Lower leg skin (tissue), 4 donors: Measurements from ENCODE around the gene UBE2L5. TPM values are rescaled to one million over a fixed set of nuclear protein-coding genes. Genes with fewer than 3 reads are reported as not detected.

Experiments
- DNase-seq, 2 donors: peaks; one replicate each; pipeline ENCODE4 v3.0.0-alpha.2; 2019; ENCODE audit warnings: low spot score in 2 of 2
- H3K4me3 ChIP-seq: fragments of 200-600 bp; sonication (generic); 2 replicates; pipeline ENCODE4 v1.5.1; 2017; ENCODE audit warnings: mild to moderate bottlenecking, low read depth; ENCODE audit not compliant: poor library complexity, severe bottlenecking
- CTCF ChIP-seq, 3 donors: fragments of 450-650 bp; IDR thresholded peaks; one replicate each; pipeline ENCODE4 v1.5.1; 2016; ENCODE audit warnings: antibody characterized with exemption in 3 of 3, mild to moderate bottlenecking in 3 of 3, moderate library complexity in 2 of 3
- POLR2A ChIP-seq, 2 donors: fragments of 450-650 bp; IDR thresholded peaks; one replicate each; pipeline ENCODE4 v1.6.1; 2016 to 2017; ENCODE audit warnings: antibody characterized with exemption in 2 of 2, mild to moderate bottlenecking in 1 of 2, moderate library complexity in 1 of 2
- WGBS, 2 donors: methylation state at CpG; one replicate each; pipeline ENCODE4 v1.1.5; 2018; 5-methylcytosine and 5-hydroxymethylcytosine counted together
- intact Hi-C: fragments of 100-400 bp; cut with DNase I; formaldehyde crosslinking; loops from one replicate; pipeline ENCODE4 v1.15.0; 2023; ENCODE audit warnings: low total_unique reads
- total RNA-seq, 4 donors: library from RNA; depleted of rRNA; stranded (reverse); fragments of >200 nt; gene quantifications; one replicate each; pipeline ENCODE4 v1.1.0, GENCODE V29; 2016

Gene UBE2L5
- total RNA-seq, 4 donors from 2014 or later, result 0.13 to 0.20 TPM; not detected in 2

- peak; percentile 94 to 99 for DNase-seq
- whole genome bisulfite sequencing, 2 donors, result 5 to 6% methylated on average over 47 to 49 of the region's 51 CpGs
- intact Hi-C loops, result loop anchor here (5.0 kb wide), 1 partner anchor 54 kb away; no protein-coding TSS in a partner anchor
- H3K4me3 ChIP-seq, result no peak overlapping the region
- TF ChIP-seq CTCF (IDR thresholded peaks at IDR 0.05) (peak in 1 of 3 donors; percentile 51), POLR2A (IDR thresholded peaks at IDR 0.05) (no peak)
These were observed 13.8 kb upstream of the UBE2L5 start for GRCh38 chr13:30408319-30409101.

- TF ChIP-seq POLR2A (IDR thresholded peaks at IDR 0.05) (no peak), CTCF (IDR thresholded peaks at IDR 0.05) (no peak)
- intact Hi-C loops, result loop anchor here (5.0 kb wide), 1 partner anchor 52 kb away; no protein-coding TSS in a partner anchor
- 65 to 69% methylated on average over 13 of the region's 13 CpGs for WGBS, 2 donors
- no peak for DNase-seq
- no peak overlapping the region for H3K4me3 ChIP-seq
These were observed 12.2 kb upstream of the UBE2L5 start for GRCh38 chr13:30409886-30410704.

- 89 to 91% methylated on average over 2 of the region's 2 CpGs for WGBS, 2 donors
- H3K4me3 ChIP-seq, result no peak overlapping the region
- no peak for DNase-seq
- TF ChIP-seq POLR2A (IDR thresholded peaks at IDR 0.05), result no peak
- TF ChIP-seq CTCF (IDR thresholded peaks at IDR 0.05), result no peak
- intact Hi-C loops, result no loop called here
These were observed 11.6 kb upstream of the UBE2L5 start for GRCh38 chr13:30410705-30411125.

GRCh38 chr13:30412346-30412745 is 9.9 kb upstream of the UBE2L5 start:
- TF ChIP-seq POLR2A (IDR thresholded peaks at IDR 0.05) (no peak), CTCF (IDR thresholded peaks at IDR 0.05) (no peak)
- no peak overlapping the region for H3K4me3 ChIP-seq
- intact Hi-C loops, result no loop called here
- DNase-seq, result no peak

- DNase-seq, result no peak
- H3K4me3 ChIP-seq, result no peak overlapping the region
- WGBS, 2 donors, result 54 to 63% methylated on average over 3 of the region's 3 CpGs
- intact Hi-C loops, result no loop called here
- TF ChIP-seq CTCF (IDR thresholded peaks at IDR 0.05), result no peak
- TF ChIP-seq POLR2A (IDR thresholded peaks at IDR 0.05), result no peak
These were observed 8.5 kb upstream of the UBE2L5 start for GRCh38 chr13:30413842-30414241.
